IPS DF 4.7 (cell line): Measurements from ENCODE around the gene SPRTN.

Experiments
- DNase-seq: peaks from one replicate; pipeline ENCODE4 v3.0.0-alpha.2; 2013; ENCODE audit warnings: low spot score; ENCODE audit errors: extremely low read depth

SPRTN gene

GRCh38 chr1:231376101-231376500 is 38.0 kb downstream of the SPRTN start:
- no peak for DNase-seq

GRCh38 chr1:231376875-231377549 is 38.9 kb downstream of the SPRTN start:
- DNase-seq, result no peak

- no peak for DNase-seq
These were observed 43.6 kb downstream of the SPRTN start for GRCh38 chr1:231381729-231382128.

- DNase-seq, result no peak
These were observed 44.3 kb downstream of the SPRTN start for GRCh38 chr1:231382426-231382825.

GRCh38 chr1:231383159-231383860 is 45.2 kb downstream of the SPRTN start:
- no peak for DNase-seq

GRCh38 chr1:231384696-231385415 is 46.8 kb downstream of the SPRTN start:
- no peak for DNase-seq

GRCh38 chr1:231385416-231385748 is 47.3 kb downstream of the SPRTN start:
- no peak for DNase-seq

- no peak for DNase-seq
These were observed 48.4 kb downstream of the SPRTN start for GRCh38 chr1:231386466-231386865.

- no peak for DNase-seq
These were observed 49.9 kb downstream of the SPRTN start for GRCh38 chr1:231387770-231388669.

- DNase-seq, result no peak
These were observed 52.0 kb downstream of the SPRTN start for GRCh38 chr1:231390071-231390470.

- DNase-seq, result no peak
These were observed 54.5 kb downstream of the SPRTN start for GRCh38 chr1:231392389-231393131.

- DNase-seq, result no peak
These were observed 55.6 kb downstream of the SPRTN start for GRCh38 chr1:231393668-231394067.

- no peak for DNase-seq
These were observed 57.2 kb downstream of the SPRTN start for GRCh38 chr1:231395076-231395997.

- DNase-seq, result no peak
These were observed 57.9 kb downstream of the SPRTN start for GRCh38 chr1:231395998-231396390.

- no peak for DNase-seq
These were observed 58.5 kb downstream of the SPRTN start for GRCh38 chr1:231396643-231397042.

- no peak for DNase-seq
These were observed 60.0 kb downstream of the SPRTN start for GRCh38 chr1:231397886-231398671.

GRCh38 chr1:231401478-231401877 is 63.4 kb downstream of the SPRTN start:
- no peak for DNase-seq

GRCh38 chr1:231404318-231404717 is 66.2 kb downstream of the SPRTN start:
- DNase-seq, result no peak
